ENCODE measurements around the gene CCR8. TPM values are rescaled to one million over a fixed set of nuclear protein-coding genes. Genes with fewer than 3 reads are reported as not detected.
"Not testable (repeated sequence)": the region's sequence is repeated elsewhere in the genome, so short reads cannot be mapped to it uniquely, and the experiment has no call there.

Gene CCR8
- total RNA-seq, 1 donor from 2014 or later: not detected

- no peak for DNase-seq (ENCODE audit: low spot score)
Observed at GRCh38 chr3:39349080-39349479, 19.6 kb downstream of the CCR8 start.

DNA sequence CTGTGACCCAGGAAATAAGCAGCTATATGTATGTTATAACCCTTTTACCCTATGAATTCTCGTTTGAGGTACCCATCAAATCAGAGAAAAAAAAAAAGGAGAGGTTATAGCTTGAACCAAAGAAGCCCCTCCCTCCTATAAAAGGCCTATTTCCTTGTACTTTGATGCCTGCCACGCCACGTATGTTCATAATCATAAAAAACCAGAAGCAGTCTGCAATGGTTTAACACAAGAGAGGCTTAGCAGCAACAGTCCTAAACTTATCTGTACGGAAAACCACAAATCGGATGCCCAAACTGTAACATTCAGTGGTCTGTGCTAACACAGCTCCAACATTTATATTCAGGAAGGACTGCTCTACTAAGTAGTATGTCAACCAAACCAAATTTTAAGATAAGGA is 21.2 kb downstream of the CCR8 start:
- DNase-seq (ENCODE audit: low spot score): no peak

GRCh38 chr3:39351134-39351533 is 21.6 kb downstream of the CCR8 start:
- not testable (repeated sequence) for DNase-seq (ENCODE audit: low spot score)

GRCh38 chr3:39353168-39353927 is 23.8 kb downstream of the CCR8 start:
- DNase-seq (ENCODE audit: low spot score): not testable (repeated sequence)

GRCh38 chr3:39358333-39358732 is 28.8 kb downstream of the CCR8 start:
- no peak for DNase-seq (ENCODE audit: low spot score)

DNA sequence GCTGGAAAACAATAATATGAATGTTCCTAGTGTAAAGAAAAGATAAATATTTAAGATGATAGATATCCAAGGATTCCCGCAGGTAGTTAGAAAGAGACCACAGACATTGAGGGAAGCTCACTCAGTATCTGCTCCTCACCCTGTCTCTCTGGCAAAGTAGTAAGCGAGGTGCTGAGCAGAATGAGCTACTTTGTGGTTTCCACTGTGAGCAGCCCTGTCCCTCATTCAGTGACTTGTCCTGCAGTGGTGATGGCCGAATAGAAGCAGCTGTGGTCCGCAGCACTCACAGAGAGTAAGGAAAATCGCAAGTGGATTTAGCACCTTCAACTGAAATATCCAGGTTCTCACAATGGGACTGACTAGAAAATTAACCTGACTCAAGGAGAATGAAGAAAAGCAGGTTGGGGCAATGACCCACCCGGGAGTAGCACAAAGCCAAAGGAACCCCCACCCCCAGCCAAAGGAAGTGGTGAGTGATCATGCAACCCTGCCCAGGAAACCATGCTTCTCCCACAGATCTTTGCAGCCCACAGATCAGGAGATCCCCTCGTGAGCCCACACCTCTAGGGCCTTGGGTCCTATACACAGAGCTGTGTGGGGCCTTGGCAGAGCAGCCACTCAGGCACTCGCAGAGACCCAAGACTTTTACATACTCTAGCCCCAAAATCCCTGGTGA is 31.9 kb downstream of the CCR8 start:
- DNase-seq (ENCODE audit: low spot score): no peak

DNA sequence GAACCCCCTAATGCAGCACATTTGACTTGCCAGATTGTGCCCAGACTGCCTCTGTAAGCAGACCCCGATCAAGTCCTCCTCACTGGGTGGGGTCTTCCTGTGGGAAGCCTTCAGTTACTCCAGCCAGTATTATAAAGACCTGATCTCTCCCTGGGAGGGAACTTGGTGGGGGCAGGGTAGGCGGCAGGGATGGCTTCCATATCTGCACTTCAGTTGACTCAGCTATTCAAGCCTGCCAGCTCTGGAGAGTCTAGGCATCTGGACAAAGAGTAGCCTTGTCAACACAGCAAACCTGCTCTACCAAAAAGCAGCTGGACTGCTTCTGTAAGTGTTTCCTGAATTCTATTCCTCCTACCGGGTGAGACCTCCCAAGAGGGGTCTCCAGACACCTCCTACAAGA is 32.7 kb downstream of the CCR8 start:
- no peak for DNase-seq (ENCODE audit: low spot score)

- no peak for DNase-seq (ENCODE audit: low spot score)
Observed at GRCh38 chr3:39362812-39363211, 33.3 kb downstream of the CCR8 start.

GRCh38 chr3:39370450-39370849 is 40.9 kb downstream of the CCR8 start:
- DNase-seq (ENCODE audit: low spot score): not testable (repeated sequence)

- DNase-seq (ENCODE audit: low spot score): no peak
Observed at GRCh38 chr3:39372833-39373232, 43.3 kb downstream of the CCR8 start.

GRCh38 chr3:39376959-39377634 is 47.6 kb downstream of the CCR8 start:
- no peak for DNase-seq (ENCODE audit: low spot score)

DNA sequence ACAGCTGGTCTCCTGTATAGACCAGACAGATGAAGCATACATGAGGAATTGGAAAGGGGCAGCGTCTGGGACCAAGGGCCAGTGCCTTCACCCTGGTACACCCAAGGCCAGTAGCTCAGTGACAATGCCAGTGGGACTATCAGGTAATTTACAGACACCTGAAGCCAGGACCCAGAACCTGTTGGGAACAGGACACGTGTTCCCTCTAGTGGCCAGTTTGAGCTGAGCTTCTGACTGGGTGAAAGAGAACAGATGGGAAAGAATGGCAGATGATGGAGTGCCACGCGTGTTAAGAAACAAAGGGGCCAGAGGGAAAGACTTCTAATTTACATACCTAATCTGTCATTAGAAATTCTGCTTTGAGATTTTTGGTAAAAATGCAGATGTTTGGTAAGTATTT is 48.6 kb downstream of the CCR8 start:
- peak; percentile 60 for DNase-seq (ENCODE audit: low spot score)

GRCh38 chr3:39378957-39379777 is 49.7 kb downstream of the CCR8 start:
- no peak for DNase-seq (ENCODE audit: low spot score)

- no peak for DNase-seq (ENCODE audit: low spot score)
Observed at GRCh38 chr3:39379778-39380155, 50.3 kb downstream of the CCR8 start.

GRCh38 chr3:39381432-39381831 is 51.9 kb downstream of the CCR8 start:
- DNase-seq (ENCODE audit: low spot score): no peak

Other genes starting within 250 kb of the CCR8 start
- gene GORASP1, start 222.1 kb upstream of the CCR8 start, total RNA-seq: 92.2 TPM
- gene TTC21A, start 222.0 kb upstream of the CCR8 start, total RNA-seq: 19.7 TPM
- 32.1 TPM for gene CSRNP1, start 176.1 kb upstream of the CCR8 start, total RNA-seq
- gene XIRP1, start 137.1 kb upstream of the CCR8 start, total RNA-seq: 0.13 TPM
- gene CX3CR1, start 49.7 kb upstream of the CCR8 start, total RNA-seq: 1.5 TPM
- gene SLC25A38, start 53.7 kb downstream of the CCR8 start, total RNA-seq: 36.0 TPM
- gene RPSA, start 77.0 kb downstream of the CCR8 start, total RNA-seq: 1,330 TPM
- gene MOBP, start 138.0 kb downstream of the CCR8 start, total RNA-seq: not detected

All from ureter (tissue), 1 donor.